ENCODE data around the gene KCNJ6. TPM values are rescaled to one million over a fixed set of nuclear protein-coding genes. Genes with fewer than 3 reads are reported as not detected.
A peak's percentile ranks its signal among the peaks of the same experiment; 100 is the strongest.

KCNJ6 gene
- total RNA-seq, 1 donor from 2014 or later: not detected

GRCh38 chr21:37561506-37561905 lies 354.8 kb downstream of the KCNJ6 start:
- no peak for DNase-seq (ENCODE audit: low spot score)
- no peak for ATAC-seq

DNA sequence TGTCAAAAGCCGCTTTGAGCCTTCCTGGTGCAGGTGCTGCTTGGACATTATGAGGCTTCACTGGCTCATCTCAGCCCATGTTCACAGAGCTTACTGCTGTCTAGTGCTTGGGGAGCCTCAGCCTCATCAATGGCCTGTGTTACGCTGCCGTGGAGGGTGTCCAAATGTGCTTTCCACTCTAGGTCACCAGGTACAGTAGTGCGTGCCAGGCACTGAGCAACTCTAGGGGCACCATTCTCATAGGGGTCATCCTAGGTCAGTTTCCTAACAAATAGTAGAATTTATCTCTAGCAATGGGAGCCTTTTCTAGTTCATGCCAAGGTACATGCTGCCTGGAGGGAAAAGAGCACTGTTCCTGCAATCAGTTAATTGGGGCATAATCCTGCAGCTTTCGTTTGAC lies 355.9 kb downstream of the KCNJ6 start:
- DNase-seq (ENCODE audit: low spot score) (peak; percentile 74), ATAC-seq (peak; percentile 52)

DNA sequence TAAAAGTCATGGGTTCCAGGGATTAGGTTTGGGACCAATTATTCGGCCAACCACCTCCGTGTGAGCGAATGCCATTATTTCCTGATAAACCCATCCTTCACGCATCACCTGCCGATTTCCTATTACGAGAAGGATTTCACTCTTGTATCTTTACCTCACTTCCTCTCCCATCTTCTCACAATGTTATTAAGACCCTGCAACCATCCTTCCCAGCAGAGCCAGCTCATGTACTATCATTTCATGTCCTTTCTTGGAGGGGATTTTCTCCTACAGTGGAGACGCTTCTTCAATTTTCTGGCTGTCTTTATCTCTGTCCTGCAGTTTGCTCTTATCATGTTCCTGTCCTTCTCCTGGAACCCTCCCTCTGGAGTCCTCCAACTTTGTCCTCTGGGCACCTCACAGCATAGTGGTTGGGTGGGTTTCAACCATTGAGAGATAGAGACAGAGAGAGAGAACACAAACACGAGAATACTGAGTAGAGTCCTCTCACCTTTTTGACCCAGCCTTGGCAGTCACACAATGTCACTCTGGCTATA lies 357.5 kb downstream of the KCNJ6 start:
- DNase-seq (ENCODE audit: low spot score) (no peak), ATAC-seq (no peak)
